Ishikawa (cell line): Measurements from ENCODE around the gene HAT1.

Source experiments
- CEBPB ChIP-seq: IDR thresholded peaks from 2 replicates; pipeline ENCODE4 v1.6.1; 2012
- CREB1 ChIP-seq: IDR thresholded peaks from 2 replicates; pipeline ENCODE4 v1.6.1; 2012; ENCODE audit warnings: low read depth
- EGR1 ChIP-seq: IDR thresholded peaks from 2 replicates; pipeline ENCODE4 v1.6.1; 2012
- EP300 ChIP-seq: IDR thresholded peaks from 2 replicates; pipeline ENCODE4 v1.6.1; 2012; ENCODE audit warnings: borderline replicate concordance
- FOXM1 ChIP-seq: IDR thresholded peaks from 2 replicates; pipeline ENCODE4 v1.6.1; 2012; ENCODE audit warnings: low read depth, borderline replicate concordance
- MAX ChIP-seq: IDR thresholded peaks from 2 replicates; pipeline ENCODE4 v1.6.1; 2012
- NFIC ChIP-seq: IDR thresholded peaks from 2 replicates; pipeline ENCODE4 v1.6.1; 2012
- RAD21 ChIP-seq: IDR thresholded peaks from 2 replicates; pipeline ENCODE4 v1.6.1; 2012; ENCODE audit warnings: low read depth
- REST ChIP-seq: IDR thresholded peaks from 2 replicates; pipeline ENCODE4 v1.6.1; 2012; ENCODE audit warnings: low read depth, mild to moderate bottlenecking
- TAF1 ChIP-seq: IDR thresholded peaks from 2 replicates; pipeline ENCODE4 v1.6.1; 2012; ENCODE audit warnings: low read depth, mild to moderate bottlenecking
- TCF12 ChIP-seq: IDR thresholded peaks from 2 replicates; pipeline ENCODE4 v1.6.1; 2012; ENCODE audit warnings: low read depth
- TEAD4 ChIP-seq: IDR thresholded peaks from 2 replicates; pipeline ENCODE4 v1.6.1; 2012
- USF1 ChIP-seq: IDR thresholded peaks from 2 replicates; pipeline ENCODE4 v1.6.1; 2012
- YY1 ChIP-seq: IDR thresholded peaks from 2 replicates; pipeline ENCODE4 v1.6.1; 2012; ENCODE audit warnings: low read depth
- ZBTB7A ChIP-seq: IDR thresholded peaks from 2 replicates; pipeline ENCODE4 v1.6.1; 2012; ENCODE audit warnings: low read depth

The HAT1 gene

GRCh38 chr2:171943869-171944268 is 21.6 kb downstream of the HAT1 start:
- no peak for TF ChIP-seq EP300
- no peak for TF ChIP-seq REST
- no peak for TF ChIP-seq RAD21
- no peak for TF ChIP-seq YY1

GRCh38 chr2:171952276-171952675 is 30.0 kb downstream of the HAT1 start:
- no peak for TF ChIP-seq CEBPB
- TF ChIP-seq EGR1 = no peak
- no peak for TF ChIP-seq YY1
- no peak for TF ChIP-seq USF1
- no peak for TF ChIP-seq MAX
- no peak for TF ChIP-seq RAD21
- TF ChIP-seq TAF1 = no peak
- no peak for TF ChIP-seq EP300
- TF ChIP-seq NFIC = no peak
- TF ChIP-seq CREB1 = no peak
- no peak for TF ChIP-seq FOXM1
- TF ChIP-seq ZBTB7A = no peak
- TF ChIP-seq TEAD4 = no peak
- no peak for TF ChIP-seq REST
- no peak for TF ChIP-seq TCF12

- TF ChIP-seq REST (no peak), CREB1 (no peak)
These were observed 30.5 kb downstream of the HAT1 start for GRCh38 chr2:171952748-171953147.

GRCh38 chr2:171956135-171956825 is 34.0 kb downstream of the HAT1 start:
- no peak for TF ChIP-seq NFIC
- TF ChIP-seq TAF1 = no peak
- no peak for TF ChIP-seq FOXM1
- TF ChIP-seq CREB1 = no peak
- TF ChIP-seq CEBPB = no peak

GRCh38 chr2:171957061-171957460 is 34.8 kb downstream of the HAT1 start:
- no peak for TF ChIP-seq REST
- peak; percentile 30 for TF ChIP-seq RAD21
